Measurements from ENCODE around the gene NR3C1.
"Not testable (repeated sequence)": the region's sequence is repeated elsewhere in the genome, so short reads cannot be mapped to it uniquely, and the experiment has no call there.

Gene NR3C1

DNA sequence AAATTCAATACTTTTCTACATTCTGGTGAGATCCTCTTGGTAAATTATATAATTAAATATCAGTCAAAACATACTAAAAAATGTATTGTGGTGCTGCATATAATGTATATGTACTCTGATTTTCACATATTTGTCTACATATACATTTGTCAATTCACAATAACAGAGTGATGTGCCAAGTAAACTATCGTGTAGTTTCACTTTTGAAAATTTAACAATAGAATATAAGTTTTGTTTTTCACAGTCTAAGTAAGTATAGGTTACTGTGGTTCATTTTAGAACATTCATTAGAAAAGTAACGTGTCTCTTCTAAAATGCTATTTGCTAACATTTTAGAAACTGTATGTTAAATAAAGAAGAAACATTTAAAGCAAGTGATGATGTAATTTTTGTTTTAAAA, 73.6 kb downstream of the NR3C1 start:
- DNase-seq: no peak

DNA sequence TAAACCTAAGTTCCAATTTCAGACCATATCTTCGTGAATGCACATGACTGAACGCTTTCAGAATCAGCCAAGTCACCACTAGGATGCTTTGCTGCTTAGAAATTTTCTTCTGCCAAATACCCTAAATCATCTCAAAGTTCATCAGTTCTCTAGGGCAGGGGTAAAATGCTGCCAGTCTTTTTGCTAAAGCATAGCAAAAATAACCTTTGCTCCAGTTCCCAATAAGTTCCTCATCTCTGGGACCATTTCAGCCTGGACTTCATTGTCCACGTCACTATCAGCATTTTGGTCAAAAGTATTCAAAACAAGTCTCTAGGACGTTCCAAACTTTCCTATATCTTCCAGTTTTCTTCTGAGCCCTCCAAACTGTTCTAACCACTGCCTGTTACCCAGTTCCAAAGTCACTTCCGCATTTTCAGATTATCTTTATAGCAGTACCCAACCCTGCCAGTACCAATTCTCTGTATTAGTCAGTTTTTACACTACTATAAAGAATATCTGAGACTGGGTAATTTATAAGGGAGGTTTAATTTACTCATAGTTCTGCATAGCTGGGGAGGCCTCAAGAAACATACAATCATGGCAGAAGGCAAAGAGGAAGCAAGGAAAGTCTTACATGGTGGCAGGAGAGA, 74.8 kb downstream of the NR3C1 start:
- no peak for DNase-seq

DNA sequence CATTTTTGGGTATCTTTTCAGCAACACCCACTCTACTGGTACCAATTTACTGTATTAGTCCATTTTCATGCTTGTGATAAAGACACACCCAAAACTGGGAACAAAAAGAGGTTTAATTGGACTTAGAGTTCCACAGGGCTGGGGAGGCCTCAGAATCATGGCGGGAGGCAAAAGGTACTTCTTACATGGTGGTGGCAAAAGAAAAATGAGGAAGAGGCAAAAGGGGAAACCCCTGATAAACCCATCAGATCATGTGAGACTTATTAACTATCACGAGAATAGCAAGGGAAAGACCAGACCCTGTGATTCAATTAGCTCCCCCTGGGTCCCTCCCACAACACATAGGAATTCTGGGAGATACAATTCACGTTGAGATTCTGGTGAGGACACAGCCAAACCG, 78.4 kb downstream of the NR3C1 start:
- DNase-seq: not testable (repeated sequence)

DNA sequence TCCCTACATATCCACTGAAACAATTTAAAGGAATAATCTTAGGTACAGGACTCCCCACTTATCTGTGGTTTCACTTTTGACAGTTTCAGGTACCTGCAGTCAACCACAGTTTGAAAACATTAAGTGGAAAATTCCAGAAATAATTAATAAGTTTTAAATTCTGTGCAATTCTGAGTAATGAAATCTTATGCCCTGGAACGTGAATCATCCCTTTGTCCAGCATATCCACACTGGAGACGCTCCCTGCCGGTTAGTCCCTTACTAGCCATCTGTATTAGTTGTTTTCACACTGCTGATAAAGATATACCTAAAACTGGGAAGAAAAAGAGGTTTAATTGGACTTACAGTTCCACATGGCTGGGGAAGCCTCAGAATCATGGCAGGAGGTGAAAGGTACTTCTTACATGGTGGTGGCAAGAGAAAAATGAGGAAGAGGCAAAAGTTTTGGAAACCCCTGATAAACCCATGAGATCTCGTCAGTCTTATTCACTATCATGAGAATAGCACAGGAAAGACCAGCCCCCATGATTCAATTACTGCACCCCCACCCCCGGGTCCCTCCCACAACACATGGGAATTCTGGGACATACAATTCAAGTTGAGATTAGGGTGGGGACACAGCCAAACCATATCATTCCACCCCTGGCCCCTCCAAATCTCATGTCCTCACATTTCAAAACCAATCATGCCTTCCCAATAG, 80.4 kb downstream of the NR3C1 start:
- DNase-seq: not testable (repeated sequence)

DNA sequence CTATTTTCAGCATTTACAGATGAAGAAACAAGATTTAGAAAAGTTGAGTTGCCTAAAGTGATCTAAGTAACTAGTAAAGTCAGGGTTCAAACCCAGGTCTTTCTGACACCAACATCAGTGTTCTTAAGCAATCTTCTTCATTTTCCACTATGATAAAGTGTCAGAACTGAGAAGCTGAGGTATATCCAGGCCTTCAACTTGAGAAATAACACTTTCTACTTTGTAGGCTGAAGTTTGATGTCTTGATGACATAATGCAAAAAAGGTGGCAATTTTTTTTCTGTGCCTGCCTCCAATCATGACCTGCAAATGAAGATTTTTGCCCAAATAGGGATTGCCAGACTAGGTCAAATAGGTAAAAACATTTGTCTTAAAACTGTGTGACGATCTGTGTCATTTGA, 81.3 kb downstream of the NR3C1 start:
- DNase-seq: no peak

DNA sequence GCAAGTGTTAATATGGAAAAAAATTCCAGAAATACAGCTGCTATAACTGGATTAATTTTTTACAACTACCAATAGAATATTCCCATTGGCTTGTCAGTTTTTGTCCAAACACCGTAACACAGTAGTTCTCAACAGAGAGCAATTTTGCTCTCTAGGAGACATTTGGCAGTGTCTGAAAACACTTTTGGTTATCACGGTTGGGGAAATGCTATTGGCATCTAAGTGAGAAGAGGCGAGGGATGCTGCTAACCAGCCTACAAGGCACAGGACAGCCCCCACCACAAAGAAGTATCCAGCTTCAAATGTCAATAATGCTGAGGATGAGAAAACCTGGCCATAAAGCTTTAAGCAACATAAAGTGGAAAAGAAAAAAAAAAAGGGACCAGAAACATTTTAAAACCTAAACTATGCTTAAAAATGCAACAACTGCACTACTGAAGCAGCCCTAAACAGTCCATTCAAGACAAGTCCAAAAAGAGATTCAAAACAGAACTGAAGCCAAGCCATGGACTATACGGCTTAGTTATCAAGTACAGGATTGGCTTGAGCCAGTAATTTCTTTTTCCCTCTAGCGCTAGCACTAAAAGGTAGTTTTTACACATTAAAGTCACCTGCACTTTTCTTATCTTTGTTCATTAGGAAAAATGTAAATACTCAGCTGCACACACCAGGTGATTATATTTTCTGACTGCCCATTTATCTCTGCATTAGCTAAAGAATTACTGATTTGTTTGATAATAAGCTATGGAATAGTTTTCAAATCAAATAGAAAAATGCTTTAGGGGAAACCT, 83.9 kb downstream of the NR3C1 start:
- no peak for DNase-seq

DNA sequence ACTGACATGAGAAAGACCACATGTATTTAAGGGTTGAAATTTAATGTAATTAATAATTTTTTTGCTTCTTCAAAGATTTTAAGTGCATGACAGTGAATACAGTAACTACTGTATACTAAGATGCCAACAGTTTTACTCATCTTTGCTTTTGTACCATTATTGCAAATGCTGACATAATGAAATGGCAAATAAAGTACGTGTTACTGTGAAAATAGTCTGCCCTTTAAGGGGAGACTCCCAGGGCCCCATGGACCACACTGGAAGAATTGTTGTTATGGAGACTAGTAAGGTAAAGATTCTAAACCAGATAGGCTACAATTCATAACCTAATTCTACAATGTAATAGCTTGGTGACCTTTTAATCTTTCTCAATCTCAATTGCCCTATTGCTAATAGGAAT, 84.7 kb downstream of the NR3C1 start:
- no peak for DNase-seq

DNA sequence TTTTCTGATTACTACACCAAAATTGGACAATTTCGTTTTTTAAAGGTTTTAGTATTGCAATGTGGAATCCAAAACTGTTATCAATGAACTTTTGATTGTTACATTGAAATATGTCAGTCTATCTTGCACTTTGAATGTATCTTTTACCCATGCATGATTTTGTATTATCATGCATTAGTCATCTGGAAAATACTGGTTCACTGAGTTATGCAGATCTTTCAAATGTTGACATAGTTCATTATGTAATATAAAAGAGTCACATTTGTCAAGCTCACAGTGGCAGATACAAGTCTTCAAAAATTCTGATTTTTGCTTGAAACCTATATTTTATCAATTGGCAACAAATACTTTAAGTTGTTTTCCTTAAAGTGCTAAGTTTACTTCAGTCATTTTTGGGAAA, 85.2 kb downstream of the NR3C1 start:
- no peak for DNase-seq

DNA sequence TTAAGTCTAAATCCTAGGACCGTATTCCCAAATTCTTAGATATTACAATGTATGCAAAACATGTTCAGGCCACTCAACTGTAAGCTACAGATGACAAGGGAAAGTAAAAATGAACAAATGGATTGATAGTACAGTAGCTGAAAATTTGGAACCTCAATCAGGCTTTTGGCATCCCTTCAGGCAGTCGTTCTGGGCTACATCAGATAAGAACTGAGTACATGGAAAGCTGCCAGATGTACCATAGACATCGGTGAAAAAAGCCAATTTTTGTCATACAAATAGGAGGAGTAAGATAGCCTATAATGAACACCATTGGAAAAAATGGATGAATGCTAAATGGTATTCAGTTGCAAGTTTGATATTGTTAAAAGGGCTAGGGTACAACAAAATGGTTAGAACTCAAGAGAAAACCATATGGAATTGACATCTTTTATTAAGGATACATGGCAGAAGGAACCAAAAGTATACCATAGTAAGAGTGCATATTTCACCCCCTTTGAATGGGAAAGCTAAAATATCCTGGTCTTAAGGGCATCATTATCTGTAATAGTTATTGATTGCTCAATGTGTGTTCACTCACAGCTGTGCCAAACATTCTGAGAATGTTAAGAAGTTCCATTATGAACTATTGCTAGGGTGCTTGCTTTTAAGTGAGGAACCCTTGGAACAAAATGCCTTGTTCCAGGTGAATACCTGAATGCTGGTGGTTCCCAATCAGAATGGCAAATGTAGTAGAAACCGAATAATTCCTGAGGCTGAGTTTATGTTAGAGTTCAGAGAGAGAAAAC, 86.4 kb downstream of the NR3C1 start:
- no peak for DNase-seq

DNA sequence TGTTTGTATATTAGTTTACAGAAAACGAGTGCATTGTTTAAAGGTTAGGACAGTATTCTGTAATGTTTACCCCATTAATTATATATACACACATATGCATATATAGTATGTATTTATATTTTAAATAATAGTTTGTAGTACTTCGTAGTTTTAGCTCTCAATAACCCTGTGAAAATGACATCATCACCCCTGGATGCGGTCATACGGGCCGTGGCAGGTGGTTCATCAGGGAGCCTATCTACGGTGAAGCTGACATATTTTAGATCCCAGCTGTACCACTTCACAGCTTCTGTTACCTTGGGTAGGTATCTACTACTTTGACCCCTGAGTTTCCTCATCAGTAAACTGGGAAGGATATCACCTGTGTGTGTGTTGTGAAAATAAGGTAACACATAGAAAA, 87.1 kb downstream of the NR3C1 start:
- DNase-seq: no peak

DNA sequence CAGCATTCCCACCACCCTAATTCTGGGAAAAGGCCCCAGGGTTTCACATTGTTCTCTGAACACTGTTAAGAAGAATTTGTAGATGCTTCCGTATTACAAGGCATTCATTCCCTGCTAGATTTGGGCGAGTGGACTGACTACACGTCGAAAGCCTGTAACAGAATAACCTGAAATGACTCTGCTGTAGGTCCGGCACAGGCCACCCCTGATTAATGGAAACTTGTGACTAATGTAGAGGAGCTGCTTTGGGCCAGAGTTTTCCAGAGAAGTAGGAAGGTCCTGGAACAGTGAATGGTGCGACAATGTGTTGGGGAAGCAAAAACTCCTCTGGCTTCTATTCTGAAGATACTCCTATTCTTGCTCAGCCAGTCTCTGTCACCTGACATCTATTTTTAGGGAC, 87.6 kb downstream of the NR3C1 start:
- DNase-seq: no peak

DNA sequence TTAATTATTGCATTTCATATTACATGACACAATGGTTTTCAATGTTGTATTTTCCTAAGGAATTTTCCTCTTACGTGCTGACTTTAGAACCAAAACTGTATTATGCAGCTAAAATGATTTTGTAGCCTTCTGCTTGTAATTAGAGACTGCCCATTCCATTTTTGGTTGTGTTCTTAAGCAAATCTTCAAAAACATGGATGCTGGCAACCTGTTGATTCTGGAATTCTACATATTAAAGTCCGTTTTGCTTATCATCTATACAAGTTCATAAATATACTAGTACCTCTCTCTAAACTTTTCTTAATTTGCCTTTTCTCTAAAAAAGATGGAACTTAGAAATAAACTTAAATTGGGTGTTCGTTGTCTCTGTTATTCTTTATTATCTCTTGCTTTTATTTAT, 88.3 kb downstream of the NR3C1 start:
- DNase-seq: no peak

DNA sequence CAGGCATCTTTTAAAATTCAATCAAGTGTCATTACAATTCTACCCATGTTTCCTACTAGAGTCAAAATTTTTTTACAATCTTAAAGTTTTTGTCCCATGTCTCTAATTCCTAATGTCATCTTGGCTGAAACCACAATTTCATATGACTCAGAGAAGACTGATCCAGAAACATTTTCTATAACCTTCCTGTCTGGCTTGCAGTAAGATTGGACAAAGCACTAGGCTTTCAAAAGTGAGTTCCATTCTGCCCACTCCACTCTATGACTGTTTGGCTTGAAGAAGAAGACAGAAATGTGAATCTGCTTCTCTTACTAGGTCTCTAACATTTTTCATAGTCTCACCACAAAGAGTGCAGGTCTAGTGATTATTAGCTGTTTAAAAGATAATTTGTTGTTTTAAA, 88.8 kb downstream of the NR3C1 start:
- DNase-seq: no peak

DNA sequence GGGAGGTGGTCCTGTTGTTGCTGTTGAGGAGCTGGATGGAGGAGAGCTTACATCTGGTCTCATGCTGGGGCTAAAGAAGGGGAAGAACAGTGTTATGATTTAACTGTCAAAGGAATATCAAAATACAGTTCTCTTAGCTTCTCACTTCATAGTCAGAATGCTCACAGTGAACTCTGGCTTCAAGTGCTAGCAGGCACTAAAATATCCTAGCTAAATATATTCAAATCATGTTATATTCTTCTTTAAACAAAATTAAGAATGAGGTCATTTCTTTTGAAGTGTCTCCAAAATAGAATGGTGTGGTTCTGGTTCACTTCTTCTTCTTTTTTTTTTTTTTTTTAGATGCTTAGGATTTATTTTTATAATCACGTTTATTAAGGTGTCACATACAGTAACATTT, 89.4 kb downstream of the NR3C1 start:
- DNase-seq: no peak

DNA sequence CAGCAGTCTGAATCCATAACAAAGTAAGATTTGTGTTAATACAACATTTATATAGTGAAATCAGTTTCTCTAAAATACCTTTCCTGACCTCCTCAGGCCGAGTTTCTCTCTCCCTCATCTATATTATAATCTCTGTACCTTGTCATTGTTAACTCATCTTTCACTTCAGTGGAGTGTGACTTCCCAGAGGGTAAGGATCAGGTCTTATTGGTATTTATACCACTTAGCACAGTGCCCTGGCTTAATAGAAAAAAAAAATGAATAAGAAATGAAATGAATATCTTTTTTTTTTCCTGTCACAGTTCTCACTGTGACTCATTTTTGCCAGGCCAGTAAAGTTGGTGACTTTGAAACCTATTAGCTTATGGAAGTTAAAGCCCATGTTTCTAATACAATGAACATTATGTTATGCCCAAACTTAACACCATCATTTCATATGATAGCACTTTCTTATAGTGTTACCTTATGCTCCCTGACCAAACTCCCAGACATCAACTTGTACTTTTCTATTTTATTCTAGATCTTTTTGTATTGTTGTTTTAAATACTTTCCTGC, 90.1 kb downstream of the NR3C1 start:
- DNase-seq: no peak

DNA sequence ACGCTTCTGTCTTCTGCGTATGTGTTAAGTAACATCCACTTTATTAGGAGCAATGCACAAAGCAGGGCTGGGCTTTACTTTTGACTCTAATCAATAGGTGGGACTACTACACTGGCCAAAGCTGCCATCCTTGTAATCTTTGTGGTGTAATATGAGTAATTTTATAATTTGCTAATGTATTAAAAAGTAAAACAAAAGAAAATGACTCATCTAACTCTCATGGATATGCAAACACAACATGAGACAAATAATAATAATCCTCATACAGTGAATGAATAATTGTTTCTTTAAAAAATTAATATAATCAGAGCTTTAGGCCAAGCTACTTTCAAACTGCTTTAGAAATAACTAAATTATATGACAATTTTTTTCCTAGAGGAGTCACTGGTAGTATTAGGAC, 90.7 kb downstream of the NR3C1 start:
- no peak for DNase-seq

DNA sequence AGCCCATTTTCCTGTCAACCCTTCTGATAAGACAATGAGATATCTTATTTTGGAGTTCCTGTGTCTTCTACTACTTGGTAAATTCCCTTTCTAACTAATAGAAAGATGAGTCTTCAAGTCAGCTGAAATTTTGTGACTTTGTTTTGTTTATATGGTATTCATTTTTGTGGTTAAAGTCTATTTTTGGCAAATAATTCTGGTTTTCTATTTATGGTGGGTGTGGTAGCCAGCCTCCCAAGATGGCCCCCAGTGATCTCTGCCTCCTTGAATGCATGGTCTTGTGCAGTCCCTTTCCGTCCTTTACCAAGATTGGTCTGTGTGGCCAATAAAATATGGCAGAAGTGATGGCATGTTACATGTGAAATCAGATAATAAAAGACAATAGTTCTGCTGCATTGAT, 91.5 kb downstream of the NR3C1 start:
- no peak for DNase-seq

DNA sequence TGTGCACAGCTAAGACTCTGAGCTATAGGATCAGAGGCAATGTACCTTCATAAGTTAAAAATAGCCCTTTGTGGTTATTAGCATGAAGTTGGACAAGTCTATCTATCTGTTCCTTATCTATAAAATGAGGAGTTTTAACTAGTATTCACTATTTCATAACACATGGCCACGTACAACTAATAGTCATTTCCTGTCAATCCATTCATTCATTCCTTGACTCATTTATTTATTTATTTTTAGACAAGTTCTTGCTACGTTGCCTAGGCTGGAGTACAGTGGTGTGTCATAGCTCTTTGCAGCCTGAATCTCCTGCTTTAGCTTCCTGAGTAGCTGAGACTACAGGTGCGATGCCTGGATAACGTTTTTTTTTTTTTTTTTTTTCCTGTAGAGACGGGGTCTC, 92.1 kb downstream of the NR3C1 start:
- no peak for DNase-seq

DNA sequence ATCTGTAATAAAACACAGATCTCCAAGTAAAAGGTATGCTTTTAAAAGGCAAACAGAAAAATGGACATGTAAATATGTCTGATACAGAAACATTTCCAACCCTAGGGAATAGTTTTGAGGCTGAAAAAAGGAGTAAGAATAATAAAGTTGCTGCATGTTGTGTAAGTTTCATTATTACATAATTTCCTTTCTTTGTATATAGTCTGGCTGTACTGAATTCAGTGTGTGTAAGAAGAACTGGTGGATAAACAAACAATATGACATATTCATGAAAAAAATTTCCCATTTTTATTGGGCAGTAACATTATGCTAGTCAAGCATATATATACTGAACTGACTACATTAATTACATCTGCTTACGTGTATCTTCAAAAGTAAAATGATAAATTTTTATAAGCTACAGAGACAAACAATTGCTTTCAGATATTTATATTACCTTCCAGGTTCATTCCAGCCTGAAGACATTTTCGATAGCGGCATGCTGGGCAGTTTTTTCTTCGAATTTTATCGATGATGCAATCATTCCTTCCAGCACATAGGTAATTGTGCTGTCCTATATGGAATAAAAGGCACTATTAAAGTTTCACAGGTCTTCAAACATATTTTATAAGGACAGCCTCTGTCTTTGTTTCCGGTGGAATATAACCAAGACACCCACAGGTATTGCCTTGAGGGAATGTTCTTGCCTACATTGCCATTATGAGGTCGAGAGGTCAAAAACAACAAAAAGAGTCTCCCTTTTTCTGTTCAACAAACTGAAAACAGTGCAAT, 93.6 kb downstream of the NR3C1 start:
- peak; percentile 26 to 30 for DNase-seq

DNA sequence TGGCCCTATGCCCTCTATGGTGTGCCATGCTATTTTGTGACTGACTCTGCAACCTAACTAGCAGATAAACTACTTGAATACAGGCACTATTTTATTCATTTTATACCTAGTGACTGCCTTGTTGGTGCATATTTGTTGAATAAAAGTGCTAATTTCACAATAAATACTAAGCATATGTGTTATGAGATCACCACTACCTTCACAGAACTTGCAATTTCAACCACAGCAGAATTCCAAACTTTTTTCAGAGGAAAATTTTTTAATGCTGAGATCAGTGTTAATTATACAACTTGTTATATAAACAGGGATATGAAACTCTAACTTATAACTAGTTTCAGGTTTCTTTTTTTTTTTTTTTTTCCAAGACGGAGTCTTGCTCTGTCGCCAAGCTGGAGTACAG, 94.8 kb downstream of the NR3C1 start:
- no peak for DNase-seq

DNA sequence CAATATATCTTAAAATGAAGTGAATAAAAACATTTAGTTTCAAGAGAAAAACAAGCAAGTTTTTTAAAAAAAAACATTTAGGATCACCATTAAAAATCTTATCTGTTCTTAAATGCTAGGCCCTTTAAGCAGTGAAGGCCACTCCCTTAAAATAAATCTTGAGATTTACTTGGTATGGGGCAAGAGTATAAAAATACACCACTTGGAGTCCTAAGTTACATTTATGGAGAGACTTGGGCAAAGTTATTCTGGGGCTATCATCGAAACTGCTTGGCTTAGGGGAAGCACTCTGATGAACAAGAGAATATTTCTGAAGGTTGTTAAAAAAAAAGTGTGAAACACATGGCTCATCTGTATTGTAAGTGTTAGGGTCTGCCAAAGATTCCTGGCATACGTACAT, 97.4 kb downstream of the NR3C1 start:
- no peak for DNase-seq

DNA sequence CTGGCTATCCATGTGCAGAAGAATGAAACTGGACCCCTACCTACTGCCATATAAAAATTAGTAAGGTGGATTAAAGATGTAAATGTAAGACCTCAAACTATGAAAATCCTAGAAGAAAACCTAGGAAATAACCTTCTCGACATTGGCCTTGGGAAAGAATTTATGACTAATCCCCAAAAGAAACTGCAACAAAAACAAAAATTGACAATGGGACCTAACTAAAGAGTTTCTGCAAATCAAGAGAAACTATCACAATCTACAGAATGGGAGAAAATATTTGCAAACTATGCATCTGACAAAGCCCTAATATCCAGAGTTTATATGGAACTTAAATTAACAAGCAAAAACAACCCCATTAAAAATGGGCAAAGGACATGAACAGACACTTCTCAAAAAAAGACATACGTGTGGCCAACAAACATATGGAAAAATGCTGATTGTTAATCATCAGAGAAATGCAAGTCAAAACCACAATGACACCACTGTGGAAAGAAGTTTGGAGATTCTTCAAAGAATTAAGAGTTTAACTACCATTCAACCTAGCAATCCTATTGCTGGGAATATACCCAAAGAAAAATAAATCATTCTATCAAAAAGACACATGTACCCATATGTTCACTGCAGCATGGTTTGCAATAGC, 98.5 kb downstream of the NR3C1 start:
- no peak for DNase-seq
